Middle frontal gyrus (tissue), 1 donor: ENCODE data around the gene YOD1.

ENCODE experiments used
- DNase-seq: peaks from one replicate; pipeline ENCODE4 v3.0.0-alpha.2; 2015; ENCODE audit warnings: low spot score; ENCODE audit errors: extremely low spot score

Gene YOD1

DNA sequence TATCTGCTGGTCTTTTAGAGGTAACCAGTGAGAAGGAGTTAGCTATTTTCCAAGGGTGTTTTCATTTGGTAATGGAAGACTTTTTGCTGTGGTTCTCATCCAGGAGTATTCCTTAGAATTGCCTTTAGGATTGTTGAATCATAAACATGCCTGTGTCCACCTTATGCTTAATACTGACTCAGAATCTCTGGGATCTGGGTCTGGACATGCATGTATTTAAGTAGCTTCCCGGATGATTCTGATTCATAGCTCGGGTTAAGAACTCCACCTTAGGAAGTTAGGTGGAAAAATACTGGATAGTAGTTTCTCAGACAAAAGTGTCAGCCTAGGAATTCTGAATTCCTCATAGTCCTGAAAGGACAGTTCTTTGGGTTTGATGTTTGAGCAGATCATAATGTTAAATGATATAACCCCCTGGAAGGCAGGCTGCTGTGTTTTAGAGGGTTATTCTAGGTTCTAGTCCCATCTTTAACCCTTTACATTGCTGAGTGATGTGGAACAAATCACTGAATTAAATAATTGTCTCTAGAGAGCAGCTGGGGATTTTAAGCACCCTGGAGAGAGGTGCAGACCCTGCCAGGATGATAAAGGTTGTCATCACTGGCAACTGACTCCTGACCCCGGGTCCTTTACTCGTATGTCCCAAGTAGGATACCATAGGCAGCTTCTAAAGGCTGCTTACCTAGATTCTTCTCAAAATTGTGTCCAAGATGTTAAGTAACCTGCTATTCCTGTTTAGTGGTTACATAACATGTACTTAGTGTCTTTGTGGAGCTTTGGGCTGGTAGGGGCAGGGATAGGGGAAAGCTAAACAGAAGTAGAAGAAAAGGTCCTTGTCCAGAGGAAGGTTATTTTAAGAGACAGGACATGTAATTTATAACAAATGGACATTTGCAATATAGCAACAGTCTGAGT lies 23.2 kb upstream of the YOD1 start:
- DNase-seq = no peak

DNA sequence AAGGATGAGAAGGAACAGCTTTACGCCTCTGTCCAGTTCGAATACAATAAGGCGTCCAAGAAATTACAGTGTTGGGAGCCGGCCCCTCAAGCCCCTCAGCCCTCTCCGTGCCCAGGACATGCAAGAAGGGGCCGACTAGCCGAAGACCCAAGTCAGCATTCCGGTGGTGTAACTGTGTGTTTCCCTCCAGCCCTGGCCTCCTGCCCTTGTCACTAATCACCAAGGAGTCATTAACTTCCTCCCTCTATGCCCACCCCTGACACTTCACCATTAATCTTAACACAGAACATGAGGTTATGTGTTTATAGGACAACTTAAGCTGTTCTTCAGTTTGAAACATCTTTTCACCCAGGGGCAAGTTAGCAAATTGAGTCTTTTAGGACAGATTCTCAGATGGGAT lies 21.2 kb upstream of the YOD1 start:
- no peak for DNase-seq

DNA sequence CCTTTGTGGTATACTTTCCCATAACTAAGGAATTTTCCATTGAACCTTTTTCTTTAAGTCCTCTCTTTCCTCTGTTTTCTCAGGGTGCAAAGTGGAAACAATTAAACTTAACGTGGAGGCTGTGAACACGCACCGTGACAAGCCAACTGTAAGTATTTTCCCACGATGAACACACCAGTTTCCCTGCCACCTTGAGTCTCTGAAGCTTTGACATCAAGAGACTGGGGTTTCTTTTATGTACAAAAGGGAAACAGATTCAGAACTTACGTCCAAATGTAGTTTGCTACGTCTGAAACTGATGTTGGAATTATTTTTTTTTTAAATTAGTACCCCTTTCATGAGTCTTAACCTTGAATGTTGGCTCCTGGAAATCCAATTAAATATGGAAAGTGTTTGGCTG lies 20.4 kb upstream of the YOD1 start:
- no peak for DNase-seq

DNA sequence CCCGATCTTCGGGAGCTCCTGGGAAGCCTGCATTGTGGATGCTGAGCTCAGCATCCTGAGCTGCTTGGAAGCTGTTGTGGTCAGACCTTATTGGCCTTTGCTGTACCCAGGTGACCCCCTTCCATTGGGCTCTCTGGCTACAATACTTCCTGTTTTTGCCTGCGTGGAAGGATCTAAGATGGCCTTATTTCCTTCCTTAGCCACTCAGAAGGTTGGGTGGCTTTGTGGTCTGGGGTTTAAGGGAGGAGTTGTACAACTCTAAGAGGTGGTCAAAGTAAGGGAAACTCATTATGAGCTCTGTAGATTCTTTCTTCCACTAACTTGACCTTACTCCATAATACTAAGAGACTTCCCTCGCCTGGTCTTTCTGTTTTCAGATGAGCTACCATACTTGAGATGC lies 19.8 kb upstream of the YOD1 start:
- DNase-seq = no peak

- DNase-seq = no peak
Observed at GRCh38 chr1:207069858-207070506, 19.0 kb upstream of the YOD1 start.

GRCh38 chr1:207069061-207069460 lies 18.1 kb upstream of the YOD1 start:
- no peak for DNase-seq

DNA sequence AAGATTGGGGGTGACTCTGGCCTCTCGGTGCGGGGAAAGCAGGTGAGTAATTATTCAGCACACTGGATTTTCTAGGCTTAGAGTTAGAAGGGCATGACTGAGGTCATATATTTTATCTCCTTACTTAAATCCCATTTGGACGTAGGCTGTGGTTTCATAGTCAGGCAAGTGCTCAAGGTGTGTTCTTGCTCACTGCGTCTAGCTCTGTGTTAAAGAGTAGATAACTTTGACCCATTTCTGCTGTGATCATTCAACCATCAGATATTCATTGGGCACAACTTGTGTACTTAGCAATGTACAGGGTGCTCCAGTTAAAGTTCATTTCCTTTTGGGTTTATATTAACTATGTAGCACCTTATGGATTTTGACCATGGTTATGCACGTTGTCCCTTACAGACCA lies 16.7 kb upstream of the YOD1 start:
- DNase-seq = no peak

DNA sequence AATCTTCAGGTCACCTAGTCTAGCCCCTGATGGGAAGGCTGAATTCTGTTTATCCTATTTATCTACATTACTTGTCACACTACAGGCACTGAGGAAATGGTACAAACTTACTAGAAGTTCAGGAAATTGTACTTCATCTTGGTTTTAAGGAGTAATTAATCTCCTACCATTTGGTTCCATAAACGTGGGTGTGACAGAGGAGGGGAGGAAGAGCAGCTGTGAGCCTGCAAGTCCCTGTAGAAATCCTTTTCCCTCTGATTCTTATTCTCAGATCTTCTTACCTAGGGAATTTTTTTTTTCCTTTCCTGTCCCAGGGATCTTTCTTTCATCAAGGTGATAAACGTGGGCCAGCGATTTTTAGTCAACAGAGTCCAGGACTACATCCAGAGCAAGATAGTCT lies 16.2 kb upstream of the YOD1 start:
- no peak for DNase-seq

DNA sequence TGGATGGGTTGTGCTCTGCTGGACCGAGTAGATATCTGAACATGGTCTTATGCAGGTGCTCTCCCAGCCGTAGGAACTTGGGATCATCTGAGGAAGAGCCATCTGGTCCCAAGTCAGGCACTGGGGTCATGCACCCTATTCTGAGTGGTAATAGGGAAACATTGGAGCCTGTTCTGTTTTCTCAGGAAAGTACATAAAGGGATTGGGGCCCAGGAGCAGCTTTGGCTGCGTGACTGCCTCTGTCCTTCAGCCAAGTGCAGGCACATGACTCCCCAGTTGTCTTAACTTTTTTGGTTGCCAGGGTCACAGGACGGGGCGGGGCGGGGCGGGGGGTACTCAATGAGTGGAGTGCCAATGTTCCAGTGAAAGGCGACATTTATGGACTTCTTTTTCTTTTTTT lies 13.6 kb upstream of the YOD1 start:
- DNase-seq = no peak

GRCh38 chr1:207063014-207063413 lies 12.0 kb upstream of the YOD1 start:
- DNase-seq = no peak

GRCh38 chr1:207062058-207062457 lies 11.1 kb upstream of the YOD1 start:
- DNase-seq = no peak

DNA sequence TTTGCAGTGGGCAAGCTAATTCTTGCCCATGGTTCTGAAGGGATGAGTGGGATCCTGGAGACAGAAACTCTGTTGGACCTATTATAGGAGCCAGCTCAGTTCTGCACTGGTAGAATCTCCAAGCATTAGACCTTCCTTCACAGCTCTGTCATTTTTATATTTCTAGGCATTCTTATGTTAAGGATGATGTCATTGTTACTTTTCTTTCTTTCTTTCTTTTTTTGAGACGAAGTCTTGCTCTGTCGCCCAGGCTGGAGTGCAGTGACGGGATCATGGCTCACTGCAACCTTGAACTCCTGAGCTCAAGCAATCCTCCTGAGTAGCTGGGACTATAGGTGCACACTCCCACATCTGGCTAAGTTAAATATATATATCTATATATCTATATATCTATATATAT lies 9.6 kb upstream of the YOD1 start:
- no peak for DNase-seq

DNA sequence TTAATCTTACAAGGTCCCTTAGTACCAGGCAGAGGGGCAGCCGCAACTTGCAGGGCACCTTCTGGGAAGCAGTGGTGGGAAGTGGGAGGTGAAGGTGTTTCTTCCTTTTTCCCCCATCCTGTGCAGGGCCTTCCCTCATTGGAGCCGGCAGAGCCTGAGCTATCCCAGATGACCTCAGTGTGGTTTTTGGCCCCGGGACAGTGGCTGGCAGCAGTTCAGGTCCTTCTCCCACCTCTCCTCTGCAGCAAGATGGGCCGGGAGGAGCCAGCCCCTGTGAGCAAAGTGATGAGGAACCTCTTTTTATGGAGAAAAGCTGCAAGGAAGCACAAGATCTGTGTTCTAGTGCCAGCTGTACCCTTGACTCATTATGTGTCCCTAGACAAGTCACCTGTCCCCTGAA lies 8.9 kb upstream of the YOD1 start:
- DNase-seq = no peak

DNA sequence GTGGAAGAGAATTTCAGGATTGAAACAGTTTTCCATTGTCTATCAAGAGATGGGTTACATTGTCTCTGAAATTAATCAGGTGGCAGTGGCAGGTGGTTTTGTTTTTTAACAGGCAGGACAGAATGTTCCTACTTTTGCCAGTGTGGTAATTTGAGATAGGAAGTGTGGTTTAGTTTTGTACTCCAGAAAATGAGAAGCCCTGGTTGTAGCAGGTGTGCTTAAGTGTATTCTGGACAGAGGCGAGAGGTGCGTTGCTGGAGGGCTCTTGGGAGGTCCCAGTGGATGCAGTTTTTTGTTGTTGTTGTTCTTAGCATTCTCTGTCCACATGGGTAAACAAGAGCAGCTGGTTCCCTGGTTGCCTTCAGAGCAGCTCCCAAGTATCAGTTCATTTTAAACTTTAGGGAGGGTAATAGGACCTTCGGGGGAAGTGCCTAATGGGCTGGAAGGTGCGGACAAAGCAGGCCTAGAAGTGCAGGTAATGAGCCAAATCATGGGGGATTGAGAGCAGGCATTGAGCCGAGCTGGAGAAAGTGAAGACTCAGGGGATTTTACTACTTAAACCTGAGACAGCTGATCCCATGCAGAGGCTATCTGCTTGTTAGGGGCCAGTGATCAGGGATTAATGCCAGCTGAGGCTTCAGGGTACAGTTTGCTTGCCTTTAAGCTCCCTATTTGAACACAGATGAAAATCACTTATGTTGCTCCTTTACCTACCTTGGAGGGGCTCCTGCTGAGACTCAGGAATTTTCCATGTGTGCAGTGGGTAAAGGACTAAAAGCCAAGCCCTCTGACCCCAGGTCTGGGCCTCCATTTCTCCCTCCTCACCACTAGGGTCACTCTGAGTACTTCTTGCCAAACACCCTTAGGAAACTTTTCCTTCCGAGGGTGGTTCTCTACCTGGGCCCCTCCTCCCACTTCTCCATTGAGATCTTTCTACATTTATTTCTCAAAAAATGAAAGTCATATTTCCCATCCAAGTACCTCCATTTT lies 8.2 kb upstream of the YOD1 start:
- no peak for DNase-seq

DNA sequence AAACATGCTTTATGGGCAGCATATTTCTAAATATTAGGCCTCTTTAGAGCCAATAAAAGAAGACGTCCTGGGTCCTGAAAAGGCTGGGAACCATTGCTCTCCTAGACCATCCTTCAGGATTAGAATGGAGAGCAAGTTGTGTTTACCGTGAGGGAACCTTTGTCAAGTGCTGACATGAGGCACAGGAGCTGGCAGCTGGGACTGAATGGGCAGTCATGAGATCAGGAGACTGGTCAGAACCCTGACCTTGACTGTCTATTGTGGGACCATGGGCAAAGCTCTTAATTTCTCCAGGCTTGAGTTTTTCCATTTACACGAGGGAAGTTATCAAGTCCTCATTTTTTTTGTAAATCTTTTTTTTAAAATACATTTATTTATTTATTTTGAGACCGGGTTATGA lies 7.2 kb upstream of the YOD1 start:
- DNase-seq = no peak

GRCh38 chr1:207056673-207057072 lies 5.7 kb upstream of the YOD1 start:
- DNase-seq = no peak

DNA sequence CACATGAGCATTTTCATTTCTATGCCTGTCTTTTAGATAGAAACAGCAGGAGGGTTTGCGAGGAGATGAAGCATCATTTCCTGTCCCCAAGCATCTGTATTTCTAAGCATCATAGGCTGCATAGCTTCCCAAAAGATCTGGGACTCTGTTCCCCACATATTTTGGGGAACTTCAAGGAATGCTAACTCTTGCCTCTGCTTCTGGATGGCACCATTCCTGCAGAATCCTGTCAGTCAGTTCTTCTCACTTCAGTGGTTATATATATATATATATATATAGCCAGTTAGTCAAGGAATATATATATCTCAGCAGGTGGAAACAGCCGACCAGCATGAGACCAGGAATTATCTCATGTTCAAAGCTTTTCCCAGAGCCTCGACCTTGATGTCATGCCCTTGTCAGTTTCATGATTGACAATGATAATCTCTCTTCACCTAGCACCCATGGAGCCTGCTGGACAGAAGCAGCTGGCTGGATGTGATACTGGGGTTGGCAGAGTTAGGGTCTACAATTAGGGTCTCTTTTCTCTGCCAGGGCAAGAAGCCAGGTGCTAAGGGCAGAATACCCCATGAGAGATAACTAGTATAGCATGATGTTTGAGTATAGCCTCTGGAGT lies 4.5 kb upstream of the YOD1 start:
- no peak for DNase-seq

DNA sequence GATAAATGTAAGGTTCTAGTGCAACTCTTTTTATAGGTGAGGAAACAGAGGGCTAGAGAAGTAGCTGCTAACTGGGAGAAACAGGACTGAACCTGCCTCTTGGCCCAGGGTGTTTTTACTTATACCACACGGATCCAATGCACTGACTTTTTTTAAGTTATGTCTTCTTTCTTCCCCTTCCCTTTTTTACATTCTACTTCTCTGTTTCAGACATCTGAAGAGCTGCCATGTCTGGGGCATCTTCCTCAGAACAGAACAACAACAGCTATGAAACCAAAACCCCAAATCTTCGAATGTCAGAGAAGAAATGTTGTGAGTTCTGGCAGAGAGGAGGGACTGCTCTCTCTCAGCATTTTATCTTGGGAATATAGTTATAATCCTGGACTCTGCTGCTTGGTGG lies 3.5 kb upstream of the YOD1 start:
- no peak for DNase-seq

GRCh38 chr1:207052911-207053769 lies 2.1 kb upstream of the YOD1 start, which contains the start of gene PFKFB2:
TSS of gene PFKFB2 (plus strand) at chr1:207053275. CDS start at chr1:207054718, 1,443 bp downstream.
- DNase-seq = peak; percentile 96

- DNase-seq = peak; percentile 91
Observed at GRCh38 chr1:207050480-207051190, 373 bp downstream of the YOD1 start.
